ENCODE measurements around the gene LEMD1.
"Not testable (repeated sequence)": the region's sequence is repeated elsewhere in the genome, so short reads cannot be mapped to it uniquely, and the experiment has no call there.

Gene LEMD1

GRCh38 chr1:205440476-205441317 is 18.8 kb upstream of the LEMD1 start:
- peak overlapping the region; percentile 76 to 79 for H3K27ac ChIP-seq (ENCODE audit: low read depth in 2 of 2, low read length in 2 of 2)
- no peaks in the 10 kb centered on the region for H3K9me3 ChIP-seq (ENCODE audit: control insufficient read depth in 2 of 2, low read length in 2 of 2)
- H3K4me3 ChIP-seq (ENCODE audit: low read length in 2 of 2) = peak overlapping the region; percentile 45 to 65
- H3K36me3 ChIP-seq (ENCODE audit: control insufficient read depth in 2 of 2, insufficient read depth in 2 of 2, low read length in 2 of 2) = no peaks in the 10 kb centered on the region
- H3K4me1 ChIP-seq (ENCODE audit: control insufficient read depth in 2 of 2, insufficient read depth in 2 of 2, low read length in 2 of 2) = peaks cover 24 to 29% of the 10 kb centered on the region in 2 donors
- H3K9ac ChIP-seq (ENCODE audit: low read depth in 1 of 2, low read length in 2 of 2) = peak overlapping the region; percentile 65 to 66
- H3K27me3 ChIP-seq (ENCODE audit: control insufficient read depth in 2 of 2, insufficient read depth in 2 of 2, low read length in 2 of 2) = peaks cover 0 to 4% of the 10 kb centered on the region in 2 donors

- H3K4me3 ChIP-seq (ENCODE audit: low read length in 2 of 2) = no peak overlapping the region
- H3K27me3 ChIP-seq (ENCODE audit: control insufficient read depth in 2 of 2, insufficient read depth in 2 of 2, low read length in 2 of 2) = peaks cover 0 to 4% of the 10 kb centered on the region in 2 donors
- peak overlapping the region; percentile 65 to 66 for H3K9ac ChIP-seq (ENCODE audit: low read depth in 1 of 2, low read length in 2 of 2)
- H3K36me3 ChIP-seq (ENCODE audit: control insufficient read depth in 2 of 2, insufficient read depth in 2 of 2, low read length in 2 of 2) = no peaks in the 10 kb centered on the region
- peaks cover 26 to 32% of the 10 kb centered on the region in 2 donors for H3K4me1 ChIP-seq (ENCODE audit: control insufficient read depth in 2 of 2, insufficient read depth in 2 of 2, low read length in 2 of 2)
- peak overlapping the region in 1 of 2 donors; percentile 74 for H3K27ac ChIP-seq (ENCODE audit: low read depth in 2 of 2, low read length in 2 of 2)
- H3K9me3 ChIP-seq (ENCODE audit: control insufficient read depth in 2 of 2, low read length in 2 of 2) = no peaks in the 10 kb centered on the region
Observed at GRCh38 chr1:205440121-205440475, 18.2 kb upstream of the LEMD1 start.

- H3K27ac ChIP-seq (ENCODE audit: low read depth in 2 of 2, low read length in 2 of 2) = no peak overlapping the region
- no peak overlapping the region for H3K4me3 ChIP-seq (ENCODE audit: low read length in 2 of 2)
- no peaks in the 10 kb centered on the region for H3K9me3 ChIP-seq (ENCODE audit: control insufficient read depth in 2 of 2, low read length in 2 of 2)
- H3K9ac ChIP-seq (ENCODE audit: low read depth in 1 of 2, low read length in 2 of 2) = peak overlapping the region in 1 of 2 donors; percentile 6
- H3K27me3 ChIP-seq (ENCODE audit: control insufficient read depth in 2 of 2, insufficient read depth in 2 of 2, low read length in 2 of 2) = peaks cover 0 to 4% of the 10 kb centered on the region in 2 donors
- H3K36me3 ChIP-seq (ENCODE audit: control insufficient read depth in 2 of 2, insufficient read depth in 2 of 2, low read length in 2 of 2) = no peaks in the 10 kb centered on the region
- peaks cover 29 to 39% of the 10 kb centered on the region in 2 donors for H3K4me1 ChIP-seq (ENCODE audit: control insufficient read depth in 2 of 2, insufficient read depth in 2 of 2, low read length in 2 of 2)
Observed at GRCh38 chr1:205438213-205439158, 16.6 kb upstream of the LEMD1 start.

DNA sequence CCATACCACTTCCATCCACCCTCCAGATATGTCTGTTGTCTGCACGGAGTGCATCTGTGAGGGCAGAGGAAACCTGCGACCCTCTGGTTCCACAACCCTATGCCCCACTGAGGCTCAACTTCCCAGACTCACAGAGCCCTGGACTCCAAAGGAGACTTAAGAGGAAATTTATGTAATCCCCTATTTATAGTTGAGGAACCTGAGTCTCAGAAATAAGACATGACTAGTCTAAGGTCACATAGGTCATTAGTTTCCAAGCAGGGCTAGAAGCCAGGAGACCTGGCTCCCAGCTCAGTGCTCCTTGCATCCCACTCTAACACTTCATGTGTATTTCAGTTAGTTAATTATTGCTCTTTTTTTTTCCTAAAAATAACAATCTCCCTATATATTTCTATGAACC is 15.7 kb upstream of the LEMD1 start:
- peaks cover 0 to 4% of the 10 kb centered on the region in 2 donors for H3K27me3 ChIP-seq (ENCODE audit: control insufficient read depth in 2 of 2, insufficient read depth in 2 of 2, low read length in 2 of 2)
- H3K27ac ChIP-seq (ENCODE audit: low read depth in 2 of 2, low read length in 2 of 2) = no peak overlapping the region
- no peak overlapping the region for H3K9ac ChIP-seq (ENCODE audit: low read depth in 1 of 2, low read length in 2 of 2)
- H3K36me3 ChIP-seq (ENCODE audit: control insufficient read depth in 2 of 2, insufficient read depth in 2 of 2, low read length in 2 of 2) = no peaks in the 10 kb centered on the region
- H3K4me3 ChIP-seq (ENCODE audit: low read length in 2 of 2) = no peak overlapping the region
- H3K9me3 ChIP-seq (ENCODE audit: control insufficient read depth in 2 of 2, low read length in 2 of 2) = no peaks in the 10 kb centered on the region
- H3K4me1 ChIP-seq (ENCODE audit: control insufficient read depth in 2 of 2, insufficient read depth in 2 of 2, low read length in 2 of 2) = peaks cover 29 to 39% of the 10 kb centered on the region in 2 donors

DNA sequence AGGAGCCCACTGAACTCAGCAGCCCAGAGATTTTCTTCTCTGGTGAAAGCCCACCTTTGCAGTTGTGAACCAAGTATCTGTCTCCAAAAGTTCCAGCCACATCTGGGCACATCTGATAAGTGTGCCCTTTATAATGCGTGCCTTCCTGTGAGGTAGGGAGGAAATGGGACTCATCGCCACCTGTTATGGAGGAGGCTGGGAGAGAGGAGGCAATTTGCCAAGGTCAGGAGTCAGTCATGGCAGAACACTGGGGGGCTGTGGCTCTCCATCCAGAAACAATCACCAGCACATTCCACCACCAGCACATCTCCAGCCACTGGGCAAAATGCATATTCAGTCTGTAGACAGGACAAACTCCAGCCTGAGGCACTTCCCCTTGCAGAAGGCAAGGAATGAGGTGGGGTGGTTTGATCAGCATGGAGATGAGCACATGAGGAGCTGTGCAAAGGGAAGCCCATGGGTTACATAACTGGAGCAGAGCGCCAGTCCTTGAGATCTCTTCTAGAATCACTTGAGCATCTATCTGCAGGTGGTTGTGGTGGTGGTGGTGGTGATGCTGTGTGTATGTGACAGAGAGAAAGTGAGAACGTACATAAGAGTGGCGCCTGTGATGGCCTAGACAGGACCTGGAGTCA is 15.0 kb upstream of the LEMD1 start:
- Histone ChIP-seq H3K4me1 (ENCODE audit: control insufficient read depth in 2 of 2, insufficient read depth in 2 of 2, low read length in 2 of 2) (peaks cover 28 to 36% of the 10 kb centered on the region in 2 donors), H3K9ac (ENCODE audit: low read depth in 1 of 2, low read length in 2 of 2) (no peak overlapping the region), H3K27ac (ENCODE audit: low read depth in 2 of 2, low read length in 2 of 2) (no peak overlapping the region), H3K9me3 (ENCODE audit: control insufficient read depth in 2 of 2, low read length in 2 of 2) (no peaks in the 10 kb centered on the region), H3K27me3 (ENCODE audit: control insufficient read depth in 2 of 2, insufficient read depth in 2 of 2, low read length in 2 of 2) (peaks cover 0 to 4% of the 10 kb centered on the region in 2 donors), H3K4me3 (ENCODE audit: low read length in 2 of 2) (no peak overlapping the region), H3K36me3 (ENCODE audit: control insufficient read depth in 2 of 2, insufficient read depth in 2 of 2, low read length in 2 of 2) (no peaks in the 10 kb centered on the region)

- Histone ChIP-seq H3K9ac (ENCODE audit: low read depth in 1 of 2, low read length in 2 of 2) (no peak overlapping the region), H3K9me3 (ENCODE audit: control insufficient read depth in 2 of 2, low read length in 2 of 2) (no peaks in the 10 kb centered on the region), H3K27me3 (ENCODE audit: control insufficient read depth in 2 of 2, insufficient read depth in 2 of 2, low read length in 2 of 2) (peaks cover 0 to 4% of the 10 kb centered on the region in 2 donors), H3K36me3 (ENCODE audit: control insufficient read depth in 2 of 2, insufficient read depth in 2 of 2, low read length in 2 of 2) (no peaks in the 10 kb centered on the region), H3K4me1 (ENCODE audit: control insufficient read depth in 2 of 2, insufficient read depth in 2 of 2, low read length in 2 of 2) (peaks cover 23 to 28% of the 10 kb centered on the region in 2 donors), H3K4me3 (ENCODE audit: low read length in 2 of 2) (no peak overlapping the region), H3K27ac (ENCODE audit: low read depth in 2 of 2, low read length in 2 of 2) (no peak overlapping the region)
Observed at GRCh38 chr1:205435578-205436573, 14.0 kb upstream of the LEMD1 start.

DNA sequence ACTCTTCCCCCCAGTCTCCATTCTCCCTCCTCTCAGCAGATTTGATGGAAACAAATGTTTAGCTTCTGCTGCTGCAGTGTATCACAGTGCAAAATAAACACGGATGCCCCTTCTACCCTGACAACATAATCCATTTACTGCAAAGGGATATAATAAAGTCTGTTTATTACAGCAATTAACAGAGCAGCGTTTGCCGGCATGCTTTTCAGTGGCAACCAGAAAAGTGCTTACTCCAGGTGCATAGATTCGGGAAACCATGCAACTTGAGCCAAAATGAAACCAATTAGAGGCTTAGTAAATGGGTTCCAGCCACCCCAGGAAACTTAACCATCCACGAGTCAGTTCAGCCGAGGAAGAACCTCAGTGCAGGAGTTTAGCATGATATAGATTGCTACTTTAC is 12.9 kb upstream of the LEMD1 start:
- no peak overlapping the region for H3K9ac ChIP-seq (ENCODE audit: low read depth in 1 of 2, low read length in 2 of 2)

GRCh38 chr1:205432692-205433091 is 10.8 kb upstream of the LEMD1 start:
- not testable (repeated sequence) for H3K9me3 ChIP-seq (ENCODE audit: control insufficient read depth in 2 of 2, low read length in 2 of 2); H3K36me3 ChIP-seq (ENCODE audit: control insufficient read depth in 2 of 2, insufficient read depth in 2 of 2, low read length in 2 of 2); H3K27ac ChIP-seq (ENCODE audit: low read depth in 2 of 2, low read length in 2 of 2); H3K9ac ChIP-seq (ENCODE audit: low read depth in 1 of 2, low read length in 2 of 2); H3K27me3 ChIP-seq (ENCODE audit: control insufficient read depth in 2 of 2, insufficient read depth in 2 of 2, low read length in 2 of 2); H3K4me3 ChIP-seq (ENCODE audit: low read length in 2 of 2)
- peaks cover 10% of the 10 kb centered on the region in 2 donors for H3K4me1 ChIP-seq (ENCODE audit: control insufficient read depth in 2 of 2, insufficient read depth in 2 of 2, low read length in 2 of 2)

More for the DNA sequence above, 12.9 kb upstream of the LEMD1 start:
- no peak overlapping the region for H3K27ac ChIP-seq (ENCODE audit: low read depth in 2 of 2, low read length in 2 of 2)
- H3K27me3 ChIP-seq (ENCODE audit: control insufficient read depth in 2 of 2, insufficient read depth in 2 of 2, low read length in 2 of 2) = peaks cover 0 to 4% of the 10 kb centered on the region in 2 donors
- H3K4me1 ChIP-seq (ENCODE audit: control insufficient read depth in 2 of 2, insufficient read depth in 2 of 2, low read length in 2 of 2) = peaks cover 17 to 20% of the 10 kb centered on the region in 2 donors
- H3K9me3 ChIP-seq (ENCODE audit: control insufficient read depth in 2 of 2, low read length in 2 of 2) = no peaks in the 10 kb centered on the region
- H3K4me3 ChIP-seq (ENCODE audit: low read length in 2 of 2) = peak overlapping the region in 1 of 2 donors; percentile 2
- H3K36me3 ChIP-seq (ENCODE audit: control insufficient read depth in 2 of 2, insufficient read depth in 2 of 2, low read length in 2 of 2) = no peaks in the 10 kb centered on the region

DNA sequence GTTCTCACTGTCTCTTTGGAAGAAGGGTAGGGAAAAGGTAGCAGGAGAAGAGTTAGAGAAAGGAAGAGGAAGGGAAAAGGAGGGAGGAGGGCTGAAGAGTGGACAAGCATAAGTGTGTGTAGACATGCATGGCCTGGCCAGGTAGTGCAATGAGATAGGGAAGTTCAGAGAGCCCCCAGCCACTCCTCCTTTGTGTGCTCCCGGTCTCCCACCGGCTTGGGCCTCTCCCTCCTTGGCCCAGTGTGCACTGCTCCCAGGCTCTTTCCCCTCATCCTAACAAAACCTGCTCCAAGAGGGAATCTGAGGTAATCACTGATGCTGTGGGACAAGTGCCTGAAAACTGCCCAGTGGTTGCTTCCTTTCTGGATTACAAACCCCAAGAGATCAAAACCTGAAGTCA is 10.3 kb upstream of the LEMD1 start:
- no peaks in the 10 kb centered on the region for H3K9me3 ChIP-seq (ENCODE audit: control insufficient read depth in 2 of 2, low read length in 2 of 2)
- H3K27me3 ChIP-seq (ENCODE audit: control insufficient read depth in 2 of 2, insufficient read depth in 2 of 2, low read length in 2 of 2) = peaks cover 0 to 7% of the 10 kb centered on the region in 2 donors
- peaks cover 10% of the 10 kb centered on the region in 2 donors for H3K4me1 ChIP-seq (ENCODE audit: control insufficient read depth in 2 of 2, insufficient read depth in 2 of 2, low read length in 2 of 2)
- H3K4me3 ChIP-seq (ENCODE audit: low read length in 2 of 2) = no peak overlapping the region
- H3K9ac ChIP-seq (ENCODE audit: low read depth in 1 of 2, low read length in 2 of 2) = no peak overlapping the region
- no peak overlapping the region for H3K27ac ChIP-seq (ENCODE audit: low read depth in 2 of 2, low read length in 2 of 2)
- no peaks in the 10 kb centered on the region for H3K36me3 ChIP-seq (ENCODE audit: control insufficient read depth in 2 of 2, insufficient read depth in 2 of 2, low read length in 2 of 2)
